NCI-H69 (cell line): Measurements from ENCODE around the gene C1QTNF5.

ENCODE experiments used
- DNase-seq: peaks from one replicate; lab custom pipeline; 2025; lab: John Stamatoyannopoulos, UW

Gene C1QTNF5

GRCh38 chr11:119359365-119360214, 18.9 kb upstream of the C1QTNF5 start:
- no peak for DNase-seq

- DNase-seq = no peak
These were observed 16.4 kb upstream of the C1QTNF5 start for GRCh38 chr11:119357074-119357473.

GRCh38 chr11:119356349-119357031, 15.8 kb upstream of the C1QTNF5 start:
- DNase-seq = peak; percentile 82

GRCh38 chr11:119355091-119355843, 14.6 kb upstream of the C1QTNF5 start:
- no peak for DNase-seq

GRCh38 chr11:119352857-119353260, 12.2 kb upstream of the C1QTNF5 start:
- peak; percentile 96 for DNase-seq

GRCh38 chr11:119351232-119351631, 10.5 kb upstream of the C1QTNF5 start:
- no peak for DNase-seq

GRCh38 chr11:119350302-119350701, 9.6 kb upstream of the C1QTNF5 start:
- no peak for DNase-seq

- DNase-seq = peak; percentile 18
These were observed 7.4 kb upstream of the C1QTNF5 start for GRCh38 chr11:119347940-119348605.

- DNase-seq = no peak
These were observed 6.6 kb upstream of the C1QTNF5 start for GRCh38 chr11:119347242-119347641.

GRCh38 chr11:119346605-119347004, 5.9 kb upstream of the C1QTNF5 start, which contains the start of gene MFRP:
Gene MFRP (minus strand): TSS chr11:119346705. CDS start chr11:119346513, 192 bp downstream.
- no peak for DNase-seq

GRCh38 chr11:119345685-119346084, 5.0 kb upstream of the C1QTNF5 start:
- no peak for DNase-seq

- DNase-seq = no peak
These were observed 3.8 kb upstream of the C1QTNF5 start for GRCh38 chr11:119344291-119345010.

- DNase-seq = no peak
These were observed 3.0 kb upstream of the C1QTNF5 start for GRCh38 chr11:119343726-119344125.

- no peak for DNase-seq
These were observed 1.9 kb upstream of the C1QTNF5 start for GRCh38 chr11:119342362-119343130.

- no peak for DNase-seq
These were observed 1.3 kb upstream of the C1QTNF5 start for GRCh38 chr11:119342023-119342300.

GRCh38 chr11:119341222-119342022, 739 bp upstream of the C1QTNF5 start:
- DNase-seq = no peak

- peak; percentile 76 for DNase-seq
These were observed 921 bp downstream of the C1QTNF5 start for GRCh38 chr11:119339589-119340334.

GRCh38 chr11:119338965-119339588, 1.6 kb downstream of the C1QTNF5 start:
- DNase-seq = peak; percentile 46
